HG03457 (cell line): ENCODE data around the gene C10orf90.

ENCODE experiments used
- ATAC-seq: cut with Tn5 transposase; IDR thresholded peaks from one replicate; pipeline ENCODE4 v1.9.1; 2021; ENCODE audit warnings: moderate number of reproducible peaks; ENCODE audit not compliant: unreplicated experiment

Gene C10orf90

GRCh38 chr10:126670056-126670894 lies at the start of gene C10orf90:
Gene C10orf90, minus strand, starts transcription at chr10:126670693. Its CDS starts 213 bp downstream, at chr10:126670480.
- ATAC-seq = no peak

- no peak for ATAC-seq
These were observed 45.9 kb upstream of the C10orf90 start for GRCh38 chr10:126716366-126716765.

GRCh38 chr10:126713594-126713993 lies 43.1 kb upstream of the C10orf90 start:
- no peak for ATAC-seq

- ATAC-seq = no peak
These were observed 42.2 kb upstream of the C10orf90 start for GRCh38 chr10:126712681-126713080.

- ATAC-seq = no peak
These were observed 35.6 kb upstream of the C10orf90 start for GRCh38 chr10:126705951-126706565.

- ATAC-seq = no peak
These were observed 34.6 kb upstream of the C10orf90 start for GRCh38 chr10:126705131-126705530.

GRCh38 chr10:126704649-126705048 lies 34.2 kb upstream of the C10orf90 start:
- ATAC-seq = no peak

- no peak for ATAC-seq
These were observed 31.7 kb upstream of the C10orf90 start for GRCh38 chr10:126702181-126702580.

- no peak for ATAC-seq
These were observed 31.0 kb upstream of the C10orf90 start for GRCh38 chr10:126701526-126701925.

GRCh38 chr10:126696684-126697083 lies 26.2 kb upstream of the C10orf90 start:
- no peak for ATAC-seq

GRCh38 chr10:126691456-126691855 lies 21.0 kb upstream of the C10orf90 start:
- ATAC-seq = no peak

- no peak for ATAC-seq
These were observed 20.0 kb upstream of the C10orf90 start for GRCh38 chr10:126690534-126690933.

- ATAC-seq = no peak
These were observed 19.0 kb upstream of the C10orf90 start for GRCh38 chr10:126689461-126689994.

- no peak for ATAC-seq
These were observed 16.7 kb upstream of the C10orf90 start for GRCh38 chr10:126687121-126687606.

GRCh38 chr10:126686719-126687118 lies 16.2 kb upstream of the C10orf90 start:
- no peak for ATAC-seq

GRCh38 chr10:126686268-126686667 lies 15.8 kb upstream of the C10orf90 start:
- no peak for ATAC-seq

- ATAC-seq = no peak
These were observed 15.3 kb upstream of the C10orf90 start for GRCh38 chr10:126685756-126686155.

- no peak for ATAC-seq
These were observed 13.8 kb upstream of the C10orf90 start for GRCh38 chr10:126684171-126684745.

- ATAC-seq = no peak
These were observed 13.0 kb upstream of the C10orf90 start for GRCh38 chr10:126683466-126683865.

- ATAC-seq = no peak
These were observed 5.4 kb upstream of the C10orf90 start for GRCh38 chr10:126675656-126676438.
